Measurements from ENCODE around the gene PDSS2. TPM values are rescaled to one million over a fixed set of nuclear protein-coding genes. Genes with fewer than 3 reads are reported as not detected.

PDSS2 gene
- total RNA-seq, 1 experiment from 2014 or later: 16.1 TPM

GRCh38 chr6:107408714-107409113 is 50.6 kb downstream of the PDSS2 start:
- no peaks in the 10 kb centered on the region for H3K36me3 ChIP-seq (ENCODE audit: insufficient read depth, low read length, poor library complexity, severe bottlenecking)
- CTCF ChIA-PET: no interaction called here
- intact Hi-C loops (cut with micrococcal nuclease; ENCODE audit: unreplicated experiment): no loop called here
- POLR2A ChIA-PET (ENCODE audit: low non-redundant PET): no interaction called here
- no peaks in the 10 kb centered on the region for H3K27me3 ChIP-seq (replicated peaks; ENCODE audit: insufficient read depth, low read depth, low read length, poor library complexity)
- TF ChIP-seq CTCF (conservative IDR thresholded peaks at IDR 0.05; ENCODE audit: low read depth, low read length) (no peak), EZH2 (IDR thresholded peaks at IDR 0.05; ENCODE audit: borderline replicate concordance, low read depth, low read length, poor library complexity, severe bottlenecking) (no peak)
- no peak overlapping the region for H3K4me3 ChIP-seq (ENCODE audit: low read depth, low read length, poor library complexity, severe bottlenecking)
- BruUV-seq (replicated peaks): no TSS peak
- H3K27ac ChIP-seq (ENCODE audit: low read depth, low read length, poor library complexity, severe bottlenecking): no peak overlapping the region
- H3K9me3 ChIP-seq (ENCODE audit: low read depth, low read length, poor library complexity, severe bottlenecking): no peaks in the 10 kb centered on the region
- H3K4me1 ChIP-seq (ENCODE audit: insufficient read depth, low read length, poor library complexity, severe bottlenecking): no peaks in the 10 kb centered on the region
- no peak for DNase-seq (ENCODE audit: low spot score)

DNA sequence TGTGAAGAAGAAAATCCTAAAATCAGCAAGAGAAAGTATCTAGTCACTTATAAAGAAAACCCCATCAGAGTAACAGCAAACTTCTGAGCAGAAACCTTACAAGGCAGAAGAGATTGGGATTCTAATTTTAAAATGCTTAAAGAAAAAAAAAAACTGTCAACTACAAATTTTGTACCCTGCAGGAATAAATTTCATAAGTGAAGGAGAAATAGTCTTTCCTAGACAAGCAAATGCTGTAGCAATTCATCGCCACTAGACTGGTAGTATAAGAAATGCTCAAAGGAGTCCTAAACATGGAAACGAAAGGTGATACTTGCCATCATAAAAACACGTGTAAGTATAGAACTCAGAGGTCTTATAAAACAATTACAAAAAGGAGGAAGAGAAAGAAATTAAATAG is 54.4 kb downstream of the PDSS2 start:
- Histone ChIP-seq H3K4me1 (ENCODE audit: insufficient read depth, low read length, poor library complexity, severe bottlenecking) (no peaks in the 10 kb centered on the region), H3K27ac (ENCODE audit: low read depth, low read length, poor library complexity, severe bottlenecking) (no peak overlapping the region), H3K4me3 (ENCODE audit: low read depth, low read length, poor library complexity, severe bottlenecking) (no peak overlapping the region), H3K27me3 (replicated peaks; ENCODE audit: insufficient read depth, low read depth, low read length, poor library complexity) (no peaks in the 10 kb centered on the region), H3K9me3 (ENCODE audit: low read depth, low read length, poor library complexity, severe bottlenecking) (peaks cover 9% of the 10 kb centered on the region), H3K36me3 (ENCODE audit: insufficient read depth, low read length, poor library complexity, severe bottlenecking) (no peaks in the 10 kb centered on the region)
- ChIA-PET CTCF (no interaction called here), POLR2A (ENCODE audit: low non-redundant PET) (no interaction called here)
- DNase-seq (ENCODE audit: low spot score): no peak
- BruUV-seq (replicated peaks): no TSS peak
- intact Hi-C loops (cut with micrococcal nuclease; ENCODE audit: unreplicated experiment): no loop called here
- TF ChIP-seq EZH2 (IDR thresholded peaks at IDR 0.05; ENCODE audit: borderline replicate concordance, low read depth, low read length, poor library complexity, severe bottlenecking): no peak
- no peak for TF ChIP-seq CTCF (conservative IDR thresholded peaks at IDR 0.05; ENCODE audit: low read depth, low read length)

- no TSS peak for BruUV-seq (replicated peaks)
- no peak for DNase-seq (ENCODE audit: low spot score)
- ChIA-PET POLR2A (ENCODE audit: low non-redundant PET) (no interaction called here), CTCF (no interaction called here)
- TF ChIP-seq EZH2 (IDR thresholded peaks at IDR 0.05; ENCODE audit: borderline replicate concordance, low read depth, low read length, poor library complexity, severe bottlenecking): no peak
- TF ChIP-seq CTCF (conservative IDR thresholded peaks at IDR 0.05; ENCODE audit: low read depth, low read length): no peak
- no peak overlapping the region for H3K27ac ChIP-seq (ENCODE audit: low read depth, low read length, poor library complexity, severe bottlenecking)
- no peak overlapping the region for H3K4me3 ChIP-seq (ENCODE audit: low read depth, low read length, poor library complexity, severe bottlenecking)
- no peaks in the 10 kb centered on the region for H3K36me3 ChIP-seq (ENCODE audit: insufficient read depth, low read length, poor library complexity, severe bottlenecking)
- peaks cover 9% of the 10 kb centered on the region for H3K9me3 ChIP-seq (ENCODE audit: low read depth, low read length, poor library complexity, severe bottlenecking)
- intact Hi-C loops (cut with micrococcal nuclease; ENCODE audit: unreplicated experiment): no loop called here
- no peaks in the 10 kb centered on the region for H3K4me1 ChIP-seq (ENCODE audit: insufficient read depth, low read length, poor library complexity, severe bottlenecking)
- no peaks in the 10 kb centered on the region for H3K27me3 ChIP-seq (replicated peaks; ENCODE audit: insufficient read depth, low read depth, low read length, poor library complexity)
Observed at GRCh38 chr6:107402533-107402932, 56.8 kb downstream of the PDSS2 start.
